Left colon (tissue), 2 donors: Measurements from ENCODE around the gene FAM241A. TPM values are rescaled to one million over a fixed set of nuclear protein-coding genes. Genes with fewer than 3 reads are reported as not detected.
A peak's percentile ranks its signal among the peaks of the same experiment; 100 is the strongest.
"Not testable (repeated sequence)": the region's sequence is repeated elsewhere in the genome, so short reads cannot be mapped to it uniquely, and the experiment has no call there.

Experiments used
- ATAC-seq: fragments of 200-7000 bp; cut with Tn5 transposase; one replicate; pipeline ENCODE4 v1.9.1; 2020; ENCODE audit warnings: mild to moderate bottlenecking, moderate library complexity
- DNase-seq, 2 donors: peaks; one replicate each; pipeline ENCODE4 v3.0.0-alpha.2; 2020
- intact Hi-C, 2 donors: fragments of 100-400 bp; cut with DNase I in 1 of 2; cut with micrococcal nuclease in 1 of 2; formaldehyde crosslinking; loops; one replicate each; pipeline versions ENCODE4 v1.11.2 to v1.14.0; 2022; cut with DNase I, micrococcal nuclease
- total RNA-seq, 2 donors: library from RNA; stranded (reverse); fragmentation: NEBNext Ultra II Directional; extraction: Animal tissue kit (Norgen Biotek cat#: 25700); gene quantifications; one replicate each; pipeline ENCODE4 v1.2.1, GENCODE V29; 2021
- donor health status: DM: no; HTN: no; CAD: no.
- donor health status: DM: yes; HTN: yes; CAD: no.

The FAM241A gene
- total RNA-seq, 2 donors from 2014 or later = 1.6 to 1.8 TPM

DNA sequence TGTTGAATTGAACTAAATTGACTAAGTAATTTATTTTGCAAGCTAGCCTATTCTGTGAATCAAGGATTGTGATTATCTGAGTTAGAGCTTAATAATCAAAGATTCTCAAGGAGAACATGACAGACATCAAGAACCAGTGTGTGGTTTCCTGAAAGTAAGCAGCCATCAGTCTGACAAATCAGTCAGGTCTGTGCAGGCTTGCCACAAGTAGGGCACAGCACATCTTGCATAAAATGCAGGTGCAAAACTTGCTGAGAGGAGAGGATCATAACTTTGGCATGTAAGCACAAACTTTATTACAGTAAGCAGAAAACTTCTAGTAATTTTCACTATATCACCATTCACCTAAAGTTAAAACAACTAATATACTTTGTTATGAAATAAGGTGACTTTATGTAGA lies 22.5 kb downstream of the FAM241A start:
- DNase-seq = no peak
- intact Hi-C loops = no loop called here
- no peak for ATAC-seq

DNA sequence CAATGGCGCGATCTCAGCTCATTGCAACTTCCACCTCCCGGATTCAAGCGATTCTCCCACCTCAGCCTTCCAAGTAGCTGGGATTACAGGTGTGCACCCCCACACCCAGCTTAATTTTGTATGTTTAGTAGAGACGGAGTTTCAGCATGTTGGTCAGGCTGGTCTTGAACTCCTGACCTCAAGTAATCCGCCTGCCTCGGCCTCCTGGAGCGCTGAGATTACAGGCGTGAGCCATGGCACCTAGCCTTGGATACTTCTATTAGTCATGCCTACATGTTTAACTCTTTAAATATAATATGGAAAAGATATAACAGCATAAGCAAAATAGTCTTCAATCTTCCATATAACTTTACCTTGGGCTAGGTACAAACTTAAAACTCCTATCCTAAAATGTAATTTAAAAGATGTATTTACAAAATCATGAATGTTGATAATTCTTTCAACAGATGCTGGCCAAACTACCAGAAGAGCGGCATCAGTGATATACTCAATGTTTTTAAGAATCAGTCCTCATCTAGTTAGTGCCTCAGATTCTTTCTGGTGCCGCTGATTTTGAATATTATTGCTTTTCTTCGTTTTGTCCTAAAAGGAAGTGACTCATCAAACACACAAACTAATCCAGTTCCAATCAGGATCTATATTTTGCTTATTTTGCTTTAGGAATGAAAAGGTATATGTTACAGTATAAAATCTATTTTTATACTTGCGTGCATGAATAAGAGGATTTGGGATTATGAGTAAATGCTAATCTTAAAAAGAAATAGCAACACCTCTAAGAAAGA lies 23.7 kb downstream of the FAM241A start:
- ATAC-seq = no peak
- no peak for DNase-seq
- intact Hi-C loops = no loop called here

DNA sequence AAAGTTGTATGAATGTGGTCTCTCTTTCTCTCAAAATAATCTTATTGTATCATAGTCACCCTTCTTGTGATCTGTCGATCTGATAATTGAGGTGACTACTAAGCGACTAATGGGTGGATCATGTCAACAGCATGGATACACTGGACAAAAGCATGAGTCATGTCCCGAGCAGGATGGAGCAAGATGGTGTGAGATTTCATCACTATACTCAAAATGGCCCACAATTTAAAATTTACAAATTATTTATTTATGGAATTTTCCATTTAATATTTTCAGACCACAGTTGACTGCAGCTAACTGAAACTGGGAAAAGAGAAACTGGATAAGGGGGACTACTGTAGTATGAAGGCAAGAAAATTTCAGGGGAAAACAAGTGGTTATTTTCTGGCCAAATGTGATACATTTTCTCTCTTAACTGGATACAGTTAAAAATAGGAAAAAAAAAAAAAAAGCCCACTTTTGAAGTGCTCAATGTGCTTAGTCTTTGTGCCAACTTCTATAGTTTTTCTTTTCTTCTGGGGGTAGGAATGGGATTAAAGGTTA lies 25.3 kb downstream of the FAM241A start:
- DNase-seq (no peak), ATAC-seq (no peak)
- intact Hi-C loops = no loop called here

DNA sequence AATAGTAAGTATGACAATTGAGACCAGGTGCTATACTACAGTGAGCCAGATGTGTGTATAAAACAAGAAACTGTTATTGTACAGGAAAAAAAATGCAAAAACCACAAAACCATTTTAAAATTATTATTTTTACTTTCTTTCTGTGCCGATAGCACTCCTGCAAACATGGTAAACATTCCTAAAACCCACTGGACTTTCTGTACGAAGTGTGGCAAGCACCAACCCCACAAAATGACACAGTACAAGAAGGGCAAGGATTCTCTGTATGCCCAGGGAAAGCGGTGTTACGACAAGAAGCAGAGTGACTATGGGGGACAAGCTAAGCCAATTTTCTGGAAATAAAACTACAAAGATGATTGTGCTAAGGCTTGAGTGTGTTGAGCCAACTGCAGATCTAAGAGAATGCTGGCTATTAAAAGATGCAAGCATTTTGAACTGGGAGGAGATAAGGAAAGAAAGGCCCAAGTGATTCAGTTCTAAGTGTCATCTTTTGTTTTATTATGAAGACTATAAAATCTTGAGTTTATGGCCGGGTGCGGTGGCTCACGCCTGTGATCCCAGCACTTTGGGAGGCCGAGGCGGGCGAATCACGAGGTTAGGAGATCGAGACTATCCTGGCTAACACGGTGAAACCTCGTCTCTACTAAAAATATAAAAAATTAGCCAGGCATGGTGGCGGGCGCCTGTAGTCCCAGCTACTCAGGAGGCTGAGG lies 26.0 kb downstream of the FAM241A start:
- intact Hi-C loops = not testable (repeated sequence)
- ATAC-seq = peak; percentile 69

DNA sequence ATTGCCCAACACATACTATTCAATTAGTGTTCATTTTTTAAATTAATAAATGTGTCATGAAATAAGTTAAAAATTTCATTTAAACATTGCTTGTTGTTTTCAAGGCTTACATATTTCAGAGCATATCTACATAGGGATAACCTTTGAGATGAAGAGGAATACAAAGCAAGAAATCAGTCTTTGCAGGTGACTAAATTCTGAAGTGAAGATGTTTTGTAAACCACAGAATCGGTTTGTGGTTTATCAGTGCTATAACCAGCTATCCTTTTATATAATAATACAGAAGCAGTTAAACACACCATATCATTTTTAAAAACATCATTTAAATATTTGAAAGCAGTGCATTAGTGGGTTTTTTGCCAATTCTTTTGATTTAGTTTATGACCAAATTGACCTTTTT lies 26.9 kb downstream of the FAM241A start:
- DNase-seq = no peak
- ATAC-seq = no peak
- intact Hi-C loops = no loop called here

More for the DNA sequence above, 26.0 kb downstream of the FAM241A start:
- not testable (repeated sequence) for DNase-seq

DNA sequence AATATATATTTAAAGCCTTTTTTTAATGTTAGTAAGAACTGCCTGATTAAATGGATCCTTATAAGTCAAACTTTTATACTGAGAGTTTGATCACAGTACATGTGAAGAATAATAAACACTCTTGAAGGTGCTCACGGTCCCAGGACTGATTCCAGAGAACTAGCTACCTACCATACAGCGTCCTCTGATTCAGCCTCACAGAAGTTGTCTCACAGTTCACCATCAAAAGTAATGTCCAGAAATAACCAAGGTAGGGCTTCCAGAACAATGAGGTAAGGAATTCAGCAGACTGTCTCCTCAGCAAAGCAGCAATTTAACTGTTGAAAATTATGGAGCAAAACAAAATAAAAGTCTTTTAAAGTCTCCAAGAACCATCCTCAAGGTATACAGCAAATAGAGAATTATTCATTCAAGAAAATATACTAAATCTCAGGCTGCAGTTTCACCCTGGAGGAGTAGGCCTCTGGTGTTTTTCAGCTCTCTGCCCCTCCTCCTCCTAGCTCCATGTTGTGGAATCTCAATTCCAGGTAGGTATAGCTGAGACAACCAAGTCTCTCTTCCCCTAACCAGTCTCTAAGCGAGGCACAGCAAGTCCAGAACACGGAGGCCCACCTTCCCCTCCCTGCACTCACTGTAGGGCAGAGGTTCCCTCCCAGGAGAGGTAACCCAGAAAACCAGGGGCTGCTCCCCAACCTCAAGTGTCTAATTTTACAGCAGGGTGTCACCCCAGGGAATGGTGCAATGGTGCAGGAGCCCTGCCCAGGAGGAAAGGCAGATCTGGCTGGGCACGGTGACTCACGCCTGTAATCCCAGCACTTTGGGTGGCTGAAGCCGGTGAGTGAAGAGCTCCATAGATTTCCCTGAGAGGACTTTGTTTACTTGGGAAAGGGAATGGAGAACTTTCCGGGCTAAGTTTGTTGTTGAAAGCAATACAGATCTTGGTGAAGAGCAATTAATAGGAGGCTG lies 28.6 kb downstream of the FAM241A start:
- DNase-seq = peak in 1 of 2 donors; percentile 7
- intact Hi-C loops = no loop called here
- peak; percentile 81 for ATAC-seq

DNA sequence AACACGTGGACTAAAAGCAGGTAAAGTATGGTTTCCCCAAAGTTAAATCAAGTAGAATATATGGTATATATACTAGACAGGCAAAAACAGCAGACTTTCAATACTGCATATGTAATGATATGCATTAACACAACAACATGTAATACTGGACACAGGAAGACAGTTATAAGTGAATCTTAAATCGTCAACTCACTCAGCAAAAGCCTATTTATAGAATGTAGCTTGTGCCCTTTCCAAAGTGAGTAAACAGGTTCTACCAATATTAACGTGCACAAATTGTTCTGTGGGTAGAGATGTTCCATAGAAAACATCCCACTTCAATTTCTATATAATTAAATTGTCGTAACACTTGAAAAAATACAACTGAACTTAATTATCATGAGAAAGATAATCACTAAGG lies 30.6 kb downstream of the FAM241A start:
- no peak for DNase-seq
- no peak for ATAC-seq
- intact Hi-C loops = no loop called here

DNA sequence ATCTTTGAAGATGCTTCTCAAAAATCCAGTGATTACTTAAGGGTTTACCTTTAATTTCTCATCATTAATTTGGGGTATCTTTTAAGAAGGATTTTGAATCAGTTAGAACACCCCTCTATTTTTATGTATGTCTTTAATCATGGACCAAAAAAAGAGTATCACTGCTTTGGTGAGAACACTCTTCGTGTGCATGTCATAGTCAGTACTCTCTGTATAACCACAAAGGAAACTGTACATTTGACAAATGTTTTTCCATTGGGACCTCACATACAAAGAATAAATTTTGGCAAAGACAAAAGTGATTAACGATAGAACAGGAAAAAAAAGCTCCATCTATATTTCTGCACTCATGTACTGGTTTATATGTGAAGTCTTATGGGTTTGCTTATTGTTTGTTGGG lies 31.3 kb downstream of the FAM241A start:
- ATAC-seq = no peak
- no peak for DNase-seq
- intact Hi-C loops = no loop called here

DNA sequence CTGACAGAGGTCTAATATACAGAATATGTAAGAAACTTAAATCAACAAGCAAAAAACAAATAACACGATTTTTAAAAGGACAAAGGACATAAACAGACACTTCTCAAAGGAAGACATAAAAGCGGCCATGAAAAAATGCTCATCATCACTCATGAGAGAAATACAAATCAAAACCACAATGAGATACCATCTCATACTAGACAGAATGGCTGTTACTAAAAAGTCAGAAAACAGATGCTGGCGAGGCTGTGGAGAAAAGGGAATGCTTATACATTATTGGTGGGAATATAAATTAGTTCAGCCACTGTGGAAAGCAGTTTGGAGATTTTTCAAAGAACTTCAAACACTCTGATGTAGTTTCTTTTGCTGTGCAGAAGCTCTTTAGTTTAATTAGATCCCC lies 33.5 kb downstream of the FAM241A start:
- ATAC-seq, DNase-seq, intact Hi-C loops: not testable (repeated sequence)

DNA sequence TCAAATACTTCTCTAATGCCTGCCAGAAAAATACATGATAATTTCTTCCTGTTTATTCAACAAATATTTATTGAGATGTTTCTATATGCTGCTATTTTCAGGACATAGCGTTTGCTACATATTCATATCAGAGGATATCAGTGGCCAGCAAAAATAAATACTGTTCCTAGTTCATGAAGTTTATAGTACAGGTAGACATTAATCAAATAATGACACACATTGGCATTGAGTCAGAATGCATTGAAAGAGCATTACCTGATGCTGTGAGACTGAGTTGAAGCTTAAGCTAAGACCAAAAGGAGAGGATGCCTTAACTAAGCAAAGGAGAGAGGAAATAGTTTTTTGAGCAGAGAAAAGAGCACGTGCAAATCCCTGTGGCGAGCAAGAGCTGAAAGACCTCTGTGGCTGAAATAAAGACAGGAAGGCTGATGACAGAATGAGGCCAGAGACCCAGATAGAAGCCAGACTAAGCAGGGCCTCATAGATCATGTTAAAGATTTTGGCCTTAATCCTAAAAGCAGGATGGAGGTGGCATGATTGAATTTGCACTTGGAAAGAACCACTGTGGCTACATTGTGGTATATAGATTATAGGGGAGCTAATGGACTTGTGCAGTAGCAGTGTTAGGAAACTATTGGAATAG lies 36.2 kb downstream of the FAM241A start:
- DNase-seq (no peak), ATAC-seq (no peak)
- intact Hi-C loops = no loop called here

DNA sequence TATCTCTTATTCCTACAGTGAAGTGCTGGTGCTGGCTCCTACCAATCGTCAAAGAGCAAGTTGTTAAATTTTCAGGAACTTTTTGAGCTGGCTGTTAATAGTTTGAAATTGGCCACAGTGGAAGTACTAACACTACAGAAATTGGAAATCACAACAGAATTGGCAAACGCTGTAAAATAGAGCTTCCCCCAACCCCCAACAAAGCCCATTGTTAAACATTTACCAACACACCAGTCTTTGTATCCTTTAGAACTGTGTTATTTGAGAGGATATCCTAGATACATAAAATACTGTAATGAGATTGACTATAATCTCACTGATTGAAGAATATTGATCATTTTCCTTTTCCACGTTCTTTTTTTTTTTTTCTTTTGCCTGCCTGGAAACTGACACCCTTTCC lies 37.4 kb downstream of the FAM241A start:
- DNase-seq (no peak), ATAC-seq (no peak)
- intact Hi-C loops = no loop called here

DNA sequence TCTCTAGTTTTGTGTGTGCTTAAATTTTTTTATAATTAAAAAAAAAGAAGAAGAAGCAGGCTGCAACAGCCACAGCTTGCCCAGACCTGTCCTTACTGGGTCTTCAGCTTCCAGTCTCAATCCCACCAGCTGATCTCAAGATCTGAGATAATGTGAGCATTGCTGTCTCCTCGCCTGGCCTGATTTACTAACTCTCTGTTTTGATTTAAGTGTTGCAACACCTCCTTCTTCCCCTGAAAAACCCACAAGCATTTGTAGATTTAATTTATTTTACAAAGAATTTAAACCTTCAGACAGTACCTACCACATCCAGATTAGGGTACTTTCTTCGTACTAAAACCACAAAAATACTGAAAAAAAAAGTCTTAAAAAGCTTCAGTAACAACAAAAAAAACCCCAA lies 38.0 kb downstream of the FAM241A start:
- ATAC-seq (no peak), DNase-seq (no peak)
- intact Hi-C loops = no loop called here

DNA sequence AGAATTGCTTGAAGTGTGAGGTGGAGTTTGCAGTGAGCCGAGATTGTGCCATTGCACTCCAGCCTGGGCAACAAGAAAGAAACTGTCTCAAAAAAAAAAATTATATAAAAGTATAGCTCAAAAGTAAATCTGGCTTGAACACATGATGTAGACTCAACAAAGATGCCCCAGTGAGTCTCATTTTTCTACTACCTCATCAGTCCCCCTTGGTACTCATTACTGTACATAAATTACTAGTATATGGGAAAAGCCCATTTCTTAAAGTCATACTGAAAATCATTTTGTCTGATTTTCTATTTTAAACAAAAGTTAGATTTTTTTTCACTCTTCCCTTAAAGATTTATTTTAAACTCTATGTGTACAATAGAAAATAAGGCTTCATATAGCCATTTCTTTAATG lies 39.2 kb downstream of the FAM241A start:
- no peak for ATAC-seq
- DNase-seq = no peak
- intact Hi-C loops = no loop called here

DNA sequence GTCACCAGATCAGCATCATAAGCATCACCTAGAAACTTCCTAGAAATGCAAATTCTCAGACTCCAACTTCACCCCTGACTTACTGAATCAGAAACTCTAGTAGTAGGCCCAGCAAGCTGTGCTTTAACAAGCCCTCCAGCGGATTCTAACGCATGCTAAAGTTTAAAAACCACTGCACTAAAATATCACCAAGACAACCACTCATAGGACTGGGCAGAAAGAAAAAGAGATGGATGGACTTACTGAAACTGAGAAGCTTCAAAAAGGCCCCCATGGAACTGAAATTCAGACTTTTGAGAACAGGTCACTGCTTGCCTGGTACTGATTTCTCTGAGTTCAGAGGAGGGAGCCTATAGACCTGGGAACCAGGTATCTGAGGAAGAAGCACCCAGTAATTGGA lies 40.1 kb downstream of the FAM241A start:
- ATAC-seq (no peak), DNase-seq (no peak)
- intact Hi-C loops = no loop called here

DNA sequence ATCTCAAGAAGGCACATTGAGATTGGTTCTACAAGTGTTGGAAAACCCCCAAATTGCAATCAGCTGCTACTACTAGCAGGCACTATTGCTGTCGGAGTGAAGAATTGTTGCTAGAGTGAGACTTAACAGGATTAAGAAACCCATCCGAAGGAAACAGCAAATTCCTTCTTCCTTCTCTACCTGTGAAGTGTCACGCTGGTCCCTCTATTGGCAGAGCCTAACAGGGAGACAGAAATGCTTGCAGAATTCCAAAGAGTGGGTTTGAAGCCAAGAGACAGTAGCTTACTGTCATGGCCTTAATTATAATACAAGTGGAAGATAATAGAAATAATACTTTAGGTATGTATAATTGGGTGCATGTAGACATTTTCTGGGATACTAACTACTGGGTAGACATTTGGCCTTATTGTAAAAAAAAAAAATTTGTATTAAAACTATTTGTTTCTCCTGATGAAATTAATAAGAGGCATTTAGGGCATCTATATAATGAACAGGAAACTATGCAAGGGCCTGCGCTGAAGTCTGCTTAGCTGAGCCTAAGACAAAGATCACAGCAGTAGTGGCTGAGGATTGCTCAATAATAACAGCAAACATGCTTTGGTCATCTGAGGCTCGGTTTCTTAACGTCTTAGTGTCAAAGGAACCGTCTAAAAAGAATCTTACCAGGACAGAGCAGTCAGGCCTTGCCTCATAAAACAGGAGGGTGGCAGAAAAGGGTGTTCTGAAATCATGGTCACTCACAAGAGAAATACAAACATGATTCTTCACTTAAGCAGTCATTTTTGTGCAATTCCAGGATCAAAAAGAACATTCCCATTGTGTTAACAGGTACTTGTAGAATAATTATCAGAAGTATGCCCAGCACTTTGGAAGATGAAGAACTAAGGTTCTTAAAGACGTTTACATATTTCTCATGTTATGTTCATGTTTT lies 40.8 kb downstream of the FAM241A start:
- no peak for ATAC-seq
- intact Hi-C loops = no loop called here
- no peak for DNase-seq

DNA sequence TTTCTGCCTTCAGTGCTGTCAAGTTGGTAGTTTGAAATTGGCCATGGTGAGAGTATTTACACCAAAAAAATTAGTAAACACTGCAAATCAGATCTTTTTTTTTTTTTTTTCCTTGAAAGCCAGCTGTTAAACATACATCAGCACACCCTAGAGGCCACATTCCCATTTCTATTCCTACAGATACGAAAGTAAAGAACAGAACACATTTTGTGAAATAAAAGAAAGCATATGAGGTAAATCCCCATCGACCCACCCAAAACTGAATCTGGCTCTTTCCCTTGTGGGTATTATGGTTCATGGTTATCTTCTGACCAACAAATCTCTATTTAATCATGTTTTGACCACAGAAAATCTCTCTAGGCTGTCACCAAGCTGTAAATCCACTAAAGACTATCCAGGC lies 44.5 kb downstream of the FAM241A start:
- intact Hi-C loops = no loop called here
- ATAC-seq = peak; percentile 33
- no peak for DNase-seq

DNA sequence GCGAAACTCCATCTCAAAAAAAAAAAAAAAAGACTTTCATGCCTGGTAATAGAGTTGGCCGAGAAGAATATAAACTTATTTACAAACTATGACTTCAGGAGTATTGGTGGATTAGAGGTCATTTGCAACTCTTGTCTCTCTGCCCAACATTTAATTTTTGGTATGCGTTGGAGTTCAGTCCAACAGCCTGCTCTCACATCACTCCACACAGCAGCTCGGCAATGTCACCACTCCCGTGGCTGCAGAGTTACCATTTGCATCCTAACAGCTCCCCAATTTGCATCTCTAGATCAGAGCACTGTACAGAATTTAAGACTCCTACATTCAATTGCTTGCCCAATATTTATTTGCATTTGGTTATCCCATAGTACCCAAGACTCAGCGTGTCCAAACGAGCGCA lies 45.4 kb downstream of the FAM241A start:
- intact Hi-C loops = no loop called here
- ATAC-seq (no peak), DNase-seq (no peak)

DNA sequence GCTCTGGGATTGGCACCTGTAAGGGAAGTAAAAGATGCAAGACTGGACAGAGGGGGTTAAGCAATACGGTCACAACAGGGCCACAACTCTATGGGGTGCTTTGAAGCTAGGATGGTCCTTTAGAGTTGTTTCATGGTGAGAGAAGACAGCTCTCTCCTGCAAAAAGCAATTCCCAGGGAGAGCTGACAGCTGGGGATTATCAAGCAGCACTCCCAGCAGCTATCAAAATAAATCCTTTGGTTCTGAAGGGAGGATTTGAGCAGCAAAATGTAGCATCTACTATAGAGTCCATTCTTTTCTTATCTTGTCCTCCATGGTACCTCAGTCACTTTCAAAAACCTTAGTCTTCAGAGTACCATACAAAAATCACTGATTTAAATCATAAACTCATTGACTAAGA lies 51.2 kb downstream of the FAM241A start:
- DNase-seq (no peak), ATAC-seq (no peak)
- intact Hi-C loops = no loop called here
